Hematopoietic multipotent progenitor cell (in vitro differentiated cells): ENCODE data around the gene DLX3. TPM values are rescaled to one million over a fixed set of nuclear protein-coding genes. Genes with fewer than 3 reads are reported as not detected.

Experiments used
- DNase-seq, 3 donors: peaks; one replicate each; pipeline ENCODE4 v3.0.0-alpha.2; 2011 to 2015; ENCODE audit warnings: low read depth in 2 of 3, low spot score in 2 of 3
- total RNA-seq: library from RNA; depleted of rRNA; stranded (reverse); fragments of >200 nt; gene quantifications from one replicate; pipeline ENCODE4 v1.2.3, GENCODE V29; 2012

Gene DLX3
- total RNA-seq, 1 donor: not detected

GRCh38 chr17:50026046-50026675 is 31.1 kb upstream of the DLX3 start:
- DNase-seq: no peak

GRCh38 chr17:50024808-50025207 is 29.8 kb upstream of the DLX3 start:
- no peak for DNase-seq

GRCh38 chr17:50023520-50023919 is 28.5 kb upstream of the DLX3 start:
- no peak for DNase-seq

GRCh38 chr17:50022463-50023130 is 27.6 kb upstream of the DLX3 start:
- DNase-seq: no peak

- no peak for DNase-seq
These were observed 26.8 kb upstream of the DLX3 start for GRCh38 chr17:50021681-50022370.

GRCh38 chr17:50020841-50021599 is 26.0 kb upstream of the DLX3 start:
- DNase-seq: peak in 1 of 3 donors; percentile 41

GRCh38 chr17:50018909-50019308 is 23.9 kb upstream of the DLX3 start:
- DNase-seq: no peak

GRCh38 chr17:50015146-50015545 is 20.1 kb upstream of the DLX3 start:
- no peak for DNase-seq

GRCh38 chr17:50014471-50015088 is 19.6 kb upstream of the DLX3 start:
- DNase-seq: no peak

- DNase-seq: no peak
These were observed 18.1 kb upstream of the DLX3 start for GRCh38 chr17:50013079-50013478.

- DNase-seq: no peak
These were observed 14.3 kb upstream of the DLX3 start for GRCh38 chr17:50009282-50009681.

GRCh38 chr17:50003911-50004310 is 8.9 kb upstream of the DLX3 start:
- no peak for DNase-seq

- DNase-seq: no peak
These were observed 4.0 kb upstream of the DLX3 start for GRCh38 chr17:49998836-49999511.

GRCh38 chr17:49997773-49998703 is 3.0 kb upstream of the DLX3 start:
- peak; percentile 79 to 96 (median 88) for DNase-seq

GRCh38 chr17:49997301-49997650 is 2.3 kb upstream of the DLX3 start:
- no peak for DNase-seq

GRCh38 chr17:49996495-49997300 is 1.7 kb upstream of the DLX3 start:
- peak; percentile 47 to 62 (median 59) for DNase-seq

- no peak for DNase-seq
These were observed 1.1 kb upstream of the DLX3 start for GRCh38 chr17:49996121-49996494.
